Kasumi-1 (cell line): ENCODE data around the gene METTL27.
A peak's percentile ranks its signal among the peaks of the same experiment; 100 is the strongest.
"Not testable (repeated sequence)": the region's sequence is repeated elsewhere in the genome, so short reads cannot be mapped to it uniquely, and the experiment has no call there.

Experiments used
- DNase-seq, 2 experiments: peaks; one replicate each; lab custom pipeline; 2025; lab: John Stamatoyannopoulos, UW

METTL27 gene, protein sequence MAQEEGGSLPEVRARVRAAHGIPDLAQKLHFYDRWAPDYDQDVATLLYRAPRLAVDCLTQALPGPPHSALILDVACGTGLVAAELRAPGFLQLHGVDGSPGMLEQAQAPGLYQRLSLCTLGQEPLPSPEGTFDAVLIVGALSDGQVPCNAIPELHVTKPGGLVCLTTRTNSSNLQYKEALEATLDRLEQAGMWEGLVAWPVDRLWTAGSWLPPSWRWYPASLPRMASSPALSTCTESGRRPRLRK

DNA sequence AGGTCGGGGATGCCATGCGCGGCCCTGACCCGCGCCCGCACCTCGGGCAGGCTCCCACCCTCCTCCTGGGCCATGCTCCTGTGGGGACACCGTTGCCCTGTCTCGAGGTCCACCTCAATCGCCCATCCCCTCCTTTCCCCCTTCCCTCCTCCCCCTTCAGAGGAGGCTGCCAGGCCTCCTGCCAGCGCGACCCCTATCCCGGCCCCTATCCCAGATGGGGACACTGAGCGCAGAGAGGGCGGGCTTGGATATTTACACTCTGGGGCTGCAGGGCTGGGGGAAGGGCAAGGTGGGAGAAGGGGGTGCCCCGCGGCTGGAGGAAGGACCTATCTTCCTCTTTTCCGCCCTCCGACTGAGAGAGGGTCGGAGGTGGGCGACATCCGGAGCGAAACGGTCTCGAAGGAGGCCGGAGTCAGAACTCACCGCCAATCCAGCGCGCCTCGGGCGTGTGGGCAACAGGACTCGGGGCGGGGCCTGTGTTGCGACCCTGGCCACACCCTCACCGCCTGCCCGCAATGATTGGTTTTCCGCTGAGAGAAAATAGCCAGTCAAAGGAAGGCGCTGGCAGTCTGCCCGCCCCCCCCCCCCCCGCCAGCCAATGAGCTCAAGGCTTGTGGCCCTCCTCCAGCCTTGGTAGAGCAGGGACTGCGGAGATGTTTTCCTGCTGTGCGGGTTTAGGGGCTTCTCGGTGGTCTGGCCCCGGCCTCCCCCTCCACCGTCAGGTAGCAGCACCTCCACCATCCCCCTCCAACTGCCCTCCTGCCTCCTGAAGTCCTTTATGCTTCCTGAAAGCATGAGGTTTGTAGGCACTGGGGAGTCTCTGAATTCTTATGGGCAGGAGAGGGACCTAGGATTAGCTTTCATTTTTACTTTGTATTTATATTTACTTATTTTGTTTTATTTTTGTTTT lies at the start of gene METTL27:
Gene METTL27, minus strand, starts transcription at position 450 of the 910 bp plus-strand sequence. Its CDS starts 376 bp downstream, at position 74.
- DNase-seq, result peak; percentile 84 to 87

- DNase-seq, result no peak
Observed at GRCh38 chr7:73891178-73891885, 49.0 kb upstream of the METTL27 start.

DNA sequence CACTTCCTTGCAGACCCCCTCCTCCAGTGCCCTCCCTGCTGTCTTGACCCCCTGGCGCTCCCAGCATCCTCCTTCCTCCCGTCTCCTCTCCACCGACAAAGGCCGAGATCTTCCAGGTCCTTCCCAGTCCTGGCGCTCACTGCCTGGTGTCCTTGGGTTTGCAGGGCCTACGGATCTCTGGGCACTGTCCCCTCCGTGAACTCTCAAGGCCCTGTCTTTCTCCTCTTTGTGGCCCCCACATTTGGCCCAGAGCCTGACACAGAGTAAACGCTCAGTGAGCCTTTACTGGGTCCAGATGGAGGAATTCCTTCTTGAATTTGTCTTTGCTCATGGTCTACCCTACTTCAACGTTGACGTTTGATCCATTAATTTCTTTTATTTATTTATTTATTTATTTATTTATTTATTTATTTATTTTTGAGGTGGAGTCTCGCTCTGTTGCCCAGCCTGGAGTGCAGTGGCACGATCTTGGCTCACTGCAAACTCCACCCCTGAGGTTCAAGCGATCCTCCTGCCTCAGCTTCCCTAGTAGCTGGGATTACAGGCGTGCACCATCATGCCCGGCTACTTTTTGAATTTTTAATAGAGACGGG lies 48.3 kb upstream of the METTL27 start:
- no peak for DNase-seq

DNA sequence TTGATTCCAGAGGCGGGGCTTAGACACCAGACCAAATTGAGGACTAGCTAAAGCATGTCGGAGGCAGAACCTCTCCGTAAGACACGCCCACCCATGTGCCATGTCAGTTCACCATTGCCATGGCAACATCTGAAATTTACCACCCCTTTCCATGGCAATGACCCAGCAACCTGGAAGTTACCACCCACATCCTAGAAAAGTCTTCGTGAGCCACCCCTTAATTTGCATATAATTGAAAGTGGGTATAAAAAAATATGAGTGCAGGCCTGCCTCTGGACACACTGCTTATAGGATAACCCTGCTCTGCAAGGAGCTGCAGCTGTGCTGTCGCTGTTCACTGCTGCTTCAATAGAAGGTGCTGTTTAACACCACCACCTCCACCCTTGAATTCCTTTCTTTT lies 46.6 kb upstream of the METTL27 start:
- DNase-seq, result no peak

GRCh38 chr7:73887762-73888161 lies 45.4 kb upstream of the METTL27 start:
- DNase-seq, result no peak

GRCh38 chr7:73885975-73886798 lies 43.9 kb upstream of the METTL27 start:
- peak in 1 of 2 experiments; percentile 17 for DNase-seq

DNA sequence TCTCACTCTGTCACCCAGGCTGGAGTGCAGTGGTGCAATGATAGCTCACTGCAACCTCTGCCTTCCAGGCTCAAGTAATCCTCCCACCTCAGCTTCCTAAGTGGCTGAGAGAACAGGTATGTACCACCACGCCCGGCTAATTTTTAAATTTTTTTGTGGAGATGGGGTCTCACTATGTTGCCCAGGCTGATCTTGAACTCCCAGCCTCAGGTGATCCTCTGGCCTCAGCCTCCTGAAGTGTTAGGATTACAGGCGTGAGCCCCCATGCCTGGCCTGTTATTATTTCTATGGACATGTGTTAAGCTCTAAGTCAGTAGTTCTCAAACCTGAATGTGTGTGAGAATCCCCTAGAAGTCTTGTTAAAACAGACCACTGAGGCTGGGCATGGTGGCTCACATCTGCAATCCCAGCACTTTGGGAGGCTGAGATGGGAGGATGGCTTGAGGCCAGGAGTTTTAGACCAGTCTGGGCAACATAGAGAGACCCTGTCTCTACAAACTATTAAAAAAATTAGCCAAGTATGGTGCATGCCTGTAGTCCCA lies 43.2 kb upstream of the METTL27 start:
- DNase-seq, result no peak

- not testable (repeated sequence) for DNase-seq
Observed at GRCh38 chr7:73884867-73885422, 42.6 kb upstream of the METTL27 start.

DNA sequence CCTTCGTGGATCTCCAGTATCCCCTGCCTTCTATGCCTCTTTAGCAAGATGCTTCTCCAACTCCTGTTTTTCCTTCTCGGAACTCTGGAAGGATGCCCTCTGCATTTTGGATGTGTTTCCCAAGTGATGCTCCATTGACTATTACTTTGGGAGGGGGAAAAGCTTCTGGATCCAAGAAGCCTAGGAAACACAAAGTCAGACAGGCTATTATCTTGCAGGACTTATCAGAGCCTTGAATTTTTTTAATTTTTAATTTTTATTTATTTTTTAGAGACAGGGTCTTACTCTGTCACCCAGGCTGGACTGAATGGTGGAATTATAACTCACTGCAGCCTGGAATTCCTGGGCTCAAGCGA lies 39.7 kb upstream of the METTL27 start:
- DNase-seq, result no peak

- no peak for DNase-seq
Observed at GRCh38 chr7:73881352-73882046, 39.2 kb upstream of the METTL27 start.

DNA sequence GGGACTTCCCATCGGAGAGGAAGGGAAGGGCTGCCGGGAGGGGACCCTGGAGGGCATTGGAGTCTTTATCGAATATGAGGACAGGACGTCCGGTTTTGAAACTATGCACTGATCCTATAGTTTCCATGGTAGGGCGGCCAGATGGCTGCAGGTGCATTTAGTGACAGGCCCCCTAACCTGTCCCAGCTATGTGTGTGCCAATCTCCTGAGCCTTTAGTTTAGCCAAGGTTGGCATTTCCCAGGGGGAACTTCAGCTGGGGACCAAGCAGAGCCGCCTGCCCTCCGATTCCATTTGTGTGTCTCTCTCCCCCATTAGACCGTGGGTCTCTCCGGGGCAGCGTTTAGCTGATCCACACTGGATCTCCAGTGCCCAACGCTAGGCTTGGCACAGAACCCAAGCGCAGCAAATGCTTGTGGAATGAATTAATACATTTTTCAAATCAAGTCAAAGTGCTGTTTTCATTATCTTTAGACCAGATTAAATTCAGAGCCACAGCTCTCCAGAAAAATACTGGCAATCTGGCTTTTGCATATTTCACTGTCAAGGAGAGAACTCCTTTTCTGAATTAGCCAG lies 38.5 kb upstream of the METTL27 start:
- no peak for DNase-seq

GRCh38 chr7:73879977-73880681 lies 37.8 kb upstream of the METTL27 start:
- DNase-seq, result no peak

- DNase-seq, result no peak
Observed at GRCh38 chr7:73876973-73877372, 34.7 kb upstream of the METTL27 start.

DNA sequence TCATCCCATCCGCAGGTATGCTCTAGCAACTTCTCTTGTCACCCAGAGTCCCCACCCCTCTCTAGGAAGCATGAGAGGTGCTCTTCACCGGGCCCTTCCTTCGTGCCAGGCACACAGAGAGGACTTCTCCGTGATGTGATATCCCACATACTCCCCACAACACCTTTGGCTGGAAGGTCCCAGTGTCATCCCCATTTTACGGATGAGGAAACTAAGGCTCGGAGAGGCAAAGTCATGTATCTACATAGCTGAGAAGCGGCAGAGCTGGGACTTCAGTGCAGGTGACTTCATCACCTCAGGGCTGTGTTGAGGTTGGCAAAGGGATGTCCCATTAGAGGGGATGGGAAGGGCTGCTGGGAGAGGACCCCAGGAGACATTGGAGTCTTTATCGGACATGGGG lies 34.0 kb upstream of the METTL27 start:
- DNase-seq, result no peak

DNA sequence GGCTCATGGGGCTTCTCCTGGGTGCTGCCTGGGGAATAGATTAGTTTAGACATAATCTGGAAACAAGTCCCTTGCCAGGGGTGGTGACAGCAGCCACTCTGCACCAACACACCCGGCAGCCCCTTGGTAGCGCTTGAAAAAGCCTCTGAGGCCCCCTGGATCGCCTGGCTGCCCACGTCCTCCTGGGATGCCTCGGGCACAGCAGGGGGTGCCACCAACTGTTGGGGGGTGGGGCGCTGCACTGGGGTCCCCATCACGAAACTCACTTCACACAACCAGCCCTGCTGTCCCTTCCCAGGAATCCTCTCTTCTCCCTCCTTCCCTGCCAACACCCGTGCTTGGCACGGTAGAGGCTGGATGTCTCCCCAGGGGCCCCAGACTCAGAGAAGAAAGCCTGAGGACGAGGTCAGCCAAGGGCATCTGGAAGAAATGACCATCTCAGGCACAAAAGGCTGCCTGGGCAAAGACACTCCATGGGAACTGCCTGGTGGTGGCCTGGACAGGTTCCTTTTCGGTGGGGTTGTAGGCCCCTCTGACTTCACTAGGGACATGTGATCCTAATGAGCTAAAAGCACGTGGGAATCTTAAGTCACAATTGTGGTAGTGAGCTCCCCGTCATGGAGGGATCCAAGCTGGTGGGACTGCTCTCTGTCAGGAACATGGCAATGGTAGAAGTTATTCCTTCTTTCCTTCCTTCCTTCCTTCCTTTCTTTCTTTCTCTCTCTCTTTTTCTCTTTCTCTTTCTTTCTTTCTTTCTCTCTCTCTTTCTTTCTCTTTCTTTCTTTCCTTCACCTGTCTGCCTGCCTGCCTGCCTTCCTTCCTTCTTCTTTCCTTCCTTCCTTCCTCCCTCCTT lies 30.0 kb upstream of the METTL27 start:
- no peak for DNase-seq

DNA sequence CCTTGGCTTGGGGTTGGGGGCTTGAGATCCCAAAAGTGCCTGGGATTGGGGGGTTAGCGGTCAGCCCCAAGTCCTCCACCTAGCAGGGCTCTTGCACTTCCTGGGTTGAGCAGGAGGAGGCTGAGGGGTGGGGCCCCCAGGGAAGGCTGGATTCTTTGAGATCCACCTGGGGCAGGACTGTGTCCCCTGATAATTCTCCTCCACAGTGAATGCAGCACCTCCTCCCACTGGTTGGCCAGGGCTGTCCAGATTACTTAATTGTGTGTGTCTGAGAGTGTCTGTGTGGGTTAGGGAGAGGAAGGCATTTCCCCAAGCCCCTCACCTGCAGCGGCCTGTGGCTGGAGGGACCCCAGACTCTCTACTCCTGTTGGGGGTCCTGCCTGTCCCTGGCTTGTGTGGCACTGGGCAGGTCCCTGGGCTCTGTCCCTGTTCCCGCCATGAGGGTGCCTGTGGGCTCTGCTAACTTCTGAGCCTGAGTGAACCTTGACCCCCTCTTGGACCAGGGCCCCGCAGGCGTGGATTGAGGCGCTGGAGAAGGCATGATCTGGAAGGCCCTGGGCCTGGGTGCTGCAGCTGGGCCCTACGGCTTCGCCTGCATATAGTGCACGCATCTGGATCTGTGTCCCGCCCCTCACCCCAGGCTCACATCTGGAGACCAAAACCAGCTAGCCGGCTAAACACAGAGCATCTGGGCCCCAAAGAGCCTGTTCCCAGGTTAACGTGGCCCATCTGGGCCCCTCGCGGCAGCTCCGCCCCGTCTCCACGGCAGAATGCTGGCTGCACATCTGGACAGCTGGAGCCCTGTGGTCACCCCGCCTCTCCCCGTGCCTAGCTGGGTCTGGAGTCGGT lies 29.1 kb upstream of the METTL27 start:
- no peak for DNase-seq

- DNase-seq, result no peak
Observed at GRCh38 chr7:73870041-73870492, 27.8 kb upstream of the METTL27 start.
